ENCODE data around the gene IQCE.

Gene IQCE

GRCh38 chr7:2512713-2513112, 46.1 kb upstream of the IQCE start:
- TF ChIP-seq CTCF (conservative IDR thresholded peaks at IDR 0.05; ENCODE audit: low read depth, low read length): no peak
- no peak overlapping the region for H3K4me3 ChIP-seq (ENCODE audit: low read depth, low read length)
- DNase-seq (ENCODE audit: low read depth): no peak

GRCh38 chr7:2513702-2514101, 45.1 kb upstream of the IQCE start:
- DNase-seq (ENCODE audit: low read depth): no peak
- TF ChIP-seq CTCF (conservative IDR thresholded peaks at IDR 0.05; ENCODE audit: low read depth, low read length): no peak

GRCh38 chr7:2514473-2515423, 44.0 kb upstream of the IQCE start:
- DNase-seq (ENCODE audit: low read depth): no peak
- no peak overlapping the region for H3K4me3 ChIP-seq (ENCODE audit: low read depth, low read length)
- TF ChIP-seq CTCF (conservative IDR thresholded peaks at IDR 0.05; ENCODE audit: low read depth, low read length): no peak

More at GRCh38 chr7:2513702-2514101, 45.1 kb upstream of the IQCE start:
- no peak overlapping the region for H3K4me3 ChIP-seq (ENCODE audit: low read depth, low read length)

GRCh38 chr7:2515424-2516193, 43.2 kb upstream of the IQCE start:
- H3K4me3 ChIP-seq (ENCODE audit: low read depth, low read length): no peak overlapping the region
- no peak for DNase-seq (ENCODE audit: low read depth)

GRCh38 chr7:2516194-2516555, 42.6 kb upstream of the IQCE start:
- TF ChIP-seq CTCF (conservative IDR thresholded peaks at IDR 0.05; ENCODE audit: low read depth, low read length): no peak
- no peak overlapping the region for H3K4me3 ChIP-seq (ENCODE audit: low read depth, low read length)
- peak; percentile 30 for DNase-seq (ENCODE audit: low read depth)

More at GRCh38 chr7:2515424-2516193, 43.2 kb upstream of the IQCE start:
- no peak for TF ChIP-seq CTCF (conservative IDR thresholded peaks at IDR 0.05; ENCODE audit: low read depth, low read length)

- TF ChIP-seq CTCF (conservative IDR thresholded peaks at IDR 0.05; ENCODE audit: low read depth, low read length): peak; percentile 40
- H3K4me3 ChIP-seq (ENCODE audit: low read depth, low read length): no peak overlapping the region
- DNase-seq (ENCODE audit: low read depth): peak; percentile 95
Measured at GRCh38 chr7:2517026-2517425, 41.8 kb upstream of the IQCE start.

Measured in choroid plexus epithelial cell (primary cell).